WI38 (cell line): ENCODE measurements around the gene DIAPH3.
"Not testable (repeated sequence)": the region's sequence is repeated elsewhere in the genome, so short reads cannot be mapped to it uniquely, and the experiment has no call there.

ENCODE experiments used
- H3K4me3 ChIP-seq: 2 replicates; pipeline ENCODE4 v1.5.1; 2011; ENCODE audit warnings: low read depth, mild to moderate bottlenecking, control low read depth, low read length
- CTCF ChIP-seq: IDR thresholded peaks from 2 replicates; pipeline ENCODE4 v1.5.1; 2012; ENCODE audit warnings: low read depth, mild to moderate bottlenecking, control low read depth, low read length

Gene DIAPH3

GRCh38 chr13:60093425-60094019 lies 70.2 kb downstream of the DIAPH3 start:
- TF ChIP-seq CTCF, result no peak
- H3K4me3 ChIP-seq, result no peak overlapping the region

GRCh38 chr13:60091573-60091972 lies 72.2 kb downstream of the DIAPH3 start:
- TF ChIP-seq CTCF, result no peak
- no peak overlapping the region for H3K4me3 ChIP-seq

- TF ChIP-seq CTCF, result no peak
- no peak overlapping the region for H3K4me3 ChIP-seq
Measured at GRCh38 chr13:60090574-60090973, 73.2 kb downstream of the DIAPH3 start.

GRCh38 chr13:60083780-60084179 lies 79.9 kb downstream of the DIAPH3 start:
- H3K4me3 ChIP-seq, result not testable (repeated sequence)

GRCh38 chr13:60080850-60081249 lies 82.9 kb downstream of the DIAPH3 start:
- no peak for TF ChIP-seq CTCF
- no peak overlapping the region for H3K4me3 ChIP-seq

- no peak for TF ChIP-seq CTCF
- H3K4me3 ChIP-seq, result no peak overlapping the region
Measured at GRCh38 chr13:60078226-60078625, 85.5 kb downstream of the DIAPH3 start.

- H3K4me3 ChIP-seq, result no peak overlapping the region
- no peak for TF ChIP-seq CTCF
Measured at GRCh38 chr13:60075850-60076249, 87.9 kb downstream of the DIAPH3 start.

GRCh38 chr13:60074397-60074796 lies 89.3 kb downstream of the DIAPH3 start:
- TF ChIP-seq CTCF, result no peak
- no peak overlapping the region for H3K4me3 ChIP-seq
